ENCODE measurements around the gene DPH3.

DNA sequence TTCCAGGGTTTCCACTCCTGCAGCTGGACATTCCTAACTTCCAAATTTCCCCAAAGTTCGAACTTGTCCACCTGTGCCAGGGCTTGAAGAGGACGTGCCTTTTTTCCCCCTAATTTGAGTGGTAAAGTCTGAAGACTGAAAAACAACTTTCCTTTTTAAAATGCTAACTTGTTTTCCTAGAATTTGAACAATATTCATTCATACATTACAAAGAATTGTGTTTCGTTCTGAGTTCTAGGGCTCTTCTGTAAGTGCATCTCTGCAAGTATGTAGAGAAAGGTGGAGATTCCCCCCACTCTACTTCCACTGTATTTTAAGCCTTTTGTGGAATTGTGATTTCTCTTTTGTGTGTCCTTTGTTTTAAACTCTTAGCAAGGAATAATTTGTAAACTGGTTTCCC lies 9.4 kb downstream of the DPH3 start:
- TF ChIP-seq, protein P1, sequence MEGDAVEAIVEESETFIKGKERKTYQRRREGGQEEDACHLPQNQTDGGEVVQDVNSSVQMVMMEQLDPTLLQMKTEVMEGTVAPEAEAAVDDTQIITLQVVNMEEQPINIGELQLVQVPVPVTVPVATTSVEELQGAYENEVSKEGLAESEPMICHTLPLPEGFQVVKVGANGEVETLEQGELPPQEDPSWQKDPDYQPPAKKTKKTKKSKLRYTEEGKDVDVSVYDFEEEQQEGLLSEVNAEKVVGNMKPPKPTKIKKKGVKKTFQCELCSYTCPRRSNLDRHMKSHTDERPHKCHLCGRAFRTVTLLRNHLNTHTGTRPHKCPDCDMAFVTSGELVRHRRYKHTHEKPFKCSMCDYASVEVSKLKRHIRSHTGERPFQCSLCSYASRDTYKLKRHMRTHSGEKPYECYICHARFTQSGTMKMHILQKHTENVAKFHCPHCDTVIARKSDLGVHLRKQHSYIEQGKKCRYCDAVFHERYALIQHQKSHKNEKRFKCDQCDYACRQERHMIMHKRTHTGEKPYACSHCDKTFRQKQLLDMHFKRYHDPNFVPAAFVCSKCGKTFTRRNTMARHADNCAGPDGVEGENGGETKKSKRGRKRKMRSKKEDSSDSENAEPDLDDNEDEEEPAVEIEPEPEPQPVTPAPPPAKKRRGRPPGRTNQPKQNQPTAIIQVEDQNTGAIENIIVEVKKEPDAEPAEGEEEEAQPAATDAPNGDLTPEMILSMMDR (conservative IDR thresholded peaks at IDR 0.05) = no peak
- TF ChIP-seq ZFX (IDR thresholded peaks at IDR 0.05) = no peak
